Stimulated activated effector memory CD8-positive, alpha-beta T cell treated with anti-CD3 and anti-CD28 coated beads, Interleukin-12 subunit alpha, Interleukin-12 subunit beta, amount 100 ng/mL, for 72 hours (primary cell): ENCODE results near the gene ATXN2.

Experiments
- ATAC-seq: fragments of 150-1000 bp; cut with Tn5 transposase; 2 replicates; pipeline ENCODE4 v1.10.0; 2021
- DNase-seq, 2 donors: peaks; one replicate each; pipeline ENCODE4 v3.0.0; 2021 to 2022; ENCODE audit warnings: low spot score in 2 of 2
- H3K27ac Mint-ChIP-seq: one replicate; pipeline ENCODE4 v1.8.0; 2022; ENCODE audit warnings: mild to moderate bottlenecking, mixed read lengths
- H3K36me3 Mint-ChIP-seq: one replicate; pipeline ENCODE4 v1.8.0; 2022; ENCODE audit warnings: mild to moderate bottlenecking, mixed read lengths
- H3K4me1 Mint-ChIP-seq: one replicate; pipeline ENCODE4 v1.8.0; 2022; ENCODE audit warnings: mixed read lengths
- H3K4me3 Mint-ChIP-seq: one replicate; pipeline ENCODE4 v1.8.0; 2022; ENCODE audit warnings: mild to moderate bottlenecking, mixed read lengths
- H3K9me3 Mint-ChIP-seq: one replicate; pipeline ENCODE4 v1.8.0; 2022; ENCODE audit warnings: mixed read lengths

ATXN2 gene

GRCh38 chr12:111420494-111420893 lies 178.6 kb downstream of the ATXN2 start:
- ATAC-seq (no peak), DNase-seq (no peak)
- no peak overlapping the region for H3K4me3 Mint-ChIP-seq
- H3K36me3 Mint-ChIP-seq, result peaks cover 84% of the 10 kb centered on the region
- peaks cover 24% of the 10 kb centered on the region for H3K4me1 Mint-ChIP-seq
- H3K27ac Mint-ChIP-seq, result no peak overlapping the region
- no peaks in the 10 kb centered on the region for H3K9me3 Mint-ChIP-seq

- Mint-ChIP-seq H3K27ac (no peak overlapping the region), H3K4me1 (peaks cover 23% of the 10 kb centered on the region), H3K36me3 (peaks cover 90% of the 10 kb centered on the region), H3K4me3 (no peak overlapping the region), H3K9me3 (no peaks in the 10 kb centered on the region)
- no peak for ATAC-seq
- DNase-seq, result no peak
Measured at GRCh38 chr12:111419784-111420183, 179.3 kb downstream of the ATXN2 start.

- Mint-ChIP-seq H3K4me1 (peaks cover 29% of the 10 kb centered on the region), H3K4me3 (no peak overlapping the region), H3K27ac (no peak overlapping the region), H3K9me3 (no peaks in the 10 kb centered on the region), H3K36me3 (peaks cover 81% of the 10 kb centered on the region)
- ATAC-seq, result no peak
- no peak for DNase-seq
Measured at GRCh38 chr12:111418594-111418880, 180.6 kb downstream of the ATXN2 start.

GRCh38 chr12:111417784-111418593 lies 181.1 kb downstream of the ATXN2 start:
- Mint-ChIP-seq H3K9me3 (no peaks in the 10 kb centered on the region), H3K4me3 (no peak overlapping the region), H3K27ac (no peak overlapping the region), H3K4me1 (peaks cover 34% of the 10 kb centered on the region), H3K36me3 (peaks cover 77% of the 10 kb centered on the region)
- no peak for DNase-seq
- no peak for ATAC-seq

GRCh38 chr12:111417290-111417689 lies 181.8 kb downstream of the ATXN2 start:
- peak overlapping the region; percentile 48 for H3K27ac Mint-ChIP-seq
- ATAC-seq (no peak), DNase-seq (no peak)
- H3K4me1 Mint-ChIP-seq, result peaks cover 37% of the 10 kb centered on the region
- no peak overlapping the region for H3K4me3 Mint-ChIP-seq
- H3K9me3 Mint-ChIP-seq, result no peaks in the 10 kb centered on the region
- H3K36me3 Mint-ChIP-seq, result peaks cover 70% of the 10 kb centered on the region

GRCh38 chr12:111414711-111415252 lies 184.3 kb downstream of the ATXN2 start:
- Mint-ChIP-seq H3K36me3 (peaks cover 45% of the 10 kb centered on the region), H3K27ac (peak overlapping the region; percentile 69), H3K4me1 (peaks cover 54% of the 10 kb centered on the region), H3K9me3 (no peaks in the 10 kb centered on the region), H3K4me3 (no peak overlapping the region)
- ATAC-seq, result no peak
- DNase-seq, result no peak

GRCh38 chr12:111413442-111414086 lies 185.6 kb downstream of the ATXN2 start:
- no peak for ATAC-seq

GRCh38 chr12:111412830-111413441 lies 186.2 kb downstream of the ATXN2 start:
- ATAC-seq, result no peak
- H3K4me1 Mint-ChIP-seq, result peaks cover 72% of the 10 kb centered on the region
- H3K4me3 Mint-ChIP-seq, result peak overlapping the region; percentile 78
- no peak for DNase-seq
- peaks cover 39% of the 10 kb centered on the region for H3K36me3 Mint-ChIP-seq
- no peaks in the 10 kb centered on the region for H3K9me3 Mint-ChIP-seq
- peak overlapping the region; percentile 69 for H3K27ac Mint-ChIP-seq

More at GRCh38 chr12:111413442-111414086, 185.6 kb downstream of the ATXN2 start:
- peak overlapping the region; percentile 78 for H3K4me3 Mint-ChIP-seq
- no peaks in the 10 kb centered on the region for H3K9me3 Mint-ChIP-seq
- peaks cover 34% of the 10 kb centered on the region for H3K36me3 Mint-ChIP-seq
- H3K4me1 Mint-ChIP-seq, result peaks cover 66% of the 10 kb centered on the region
- H3K27ac Mint-ChIP-seq, result peak overlapping the region; percentile 69
- no peak for DNase-seq

- peak overlapping the region; percentile 78 for H3K4me3 Mint-ChIP-seq
Measured at GRCh38 chr12:111412007-111412829, 186.9 kb downstream of the ATXN2 start.

GRCh38 chr12:111411185-111411764 lies 187.8 kb downstream of the ATXN2 start:
- Mint-ChIP-seq H3K36me3 (peaks cover 34% of the 10 kb centered on the region), H3K9me3 (no peaks in the 10 kb centered on the region), H3K4me3 (peak overlapping the region; percentile 78), H3K4me1 (peaks cover 84% of the 10 kb centered on the region), H3K27ac (peak overlapping the region; percentile 90)
- ATAC-seq (peak; percentile 62), DNase-seq (no peak)

More at GRCh38 chr12:111412007-111412829, 186.9 kb downstream of the ATXN2 start:
- ATAC-seq (no peak), DNase-seq (no peak)
- no peaks in the 10 kb centered on the region for H3K9me3 Mint-ChIP-seq
- H3K4me1 Mint-ChIP-seq, result peaks cover 79% of the 10 kb centered on the region
- peak overlapping the region; percentile 69 for H3K27ac Mint-ChIP-seq
- peaks cover 37% of the 10 kb centered on the region for H3K36me3 Mint-ChIP-seq

- peak overlapping the region; percentile 90 for H3K27ac Mint-ChIP-seq
- peaks cover 27% of the 10 kb centered on the region for H3K36me3 Mint-ChIP-seq
Measured at GRCh38 chr12:111410431-111411184, 188.5 kb downstream of the ATXN2 start.

GRCh38 chr12:111409780-111410430 lies 189.2 kb downstream of the ATXN2 start:
- H3K36me3 Mint-ChIP-seq, result peaks cover 23% of the 10 kb centered on the region
- H3K4me1 Mint-ChIP-seq, result peaks cover 81% of the 10 kb centered on the region
- ATAC-seq (no peak), DNase-seq (no peak)
- peak overlapping the region; percentile 90 for H3K27ac Mint-ChIP-seq
- H3K9me3 Mint-ChIP-seq, result no peaks in the 10 kb centered on the region
- H3K4me3 Mint-ChIP-seq, result peak overlapping the region; percentile 78

More at GRCh38 chr12:111410431-111411184, 188.5 kb downstream of the ATXN2 start:
- Mint-ChIP-seq H3K4me3 (peak overlapping the region; percentile 78), H3K9me3 (no peaks in the 10 kb centered on the region), H3K4me1 (peaks cover 84% of the 10 kb centered on the region)
- no peak for ATAC-seq
- DNase-seq, result no peak

GRCh38 chr12:111409403-111409779 lies 189.7 kb downstream of the ATXN2 start:
- no peak for ATAC-seq
- H3K27ac Mint-ChIP-seq, result peak overlapping the region; percentile 90
- H3K36me3 Mint-ChIP-seq, result peaks cover 24% of the 10 kb centered on the region
- H3K4me3 Mint-ChIP-seq, result peak overlapping the region; percentile 78
- peaks cover 81% of the 10 kb centered on the region for H3K4me1 Mint-ChIP-seq
- no peaks in the 10 kb centered on the region for H3K9me3 Mint-ChIP-seq
- DNase-seq, result no peak
